ENCODE measurements around the gene CCL2.

CCL2 gene

DNA sequence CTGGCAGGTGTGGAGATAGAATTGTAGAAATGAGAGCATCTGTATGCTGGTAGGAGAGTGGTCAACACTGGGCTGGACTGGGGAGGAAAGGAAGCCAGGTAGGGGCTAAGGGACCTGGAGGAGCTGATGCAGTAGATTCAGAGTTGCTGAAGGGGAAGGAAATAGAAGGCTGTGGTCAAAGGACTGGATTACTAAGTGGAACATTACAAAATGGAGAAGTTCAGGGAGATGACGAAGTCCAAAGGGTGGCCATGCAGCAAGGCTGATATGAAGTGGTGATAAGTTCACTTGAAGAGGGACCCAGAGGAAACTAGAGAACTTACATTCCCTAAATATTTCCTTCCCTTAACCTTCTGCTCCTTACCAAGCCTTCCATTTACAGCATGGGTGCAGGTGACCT, 8.6 kb upstream of the CCL2 start:
- TF ChIP-seq, protein P1, sequence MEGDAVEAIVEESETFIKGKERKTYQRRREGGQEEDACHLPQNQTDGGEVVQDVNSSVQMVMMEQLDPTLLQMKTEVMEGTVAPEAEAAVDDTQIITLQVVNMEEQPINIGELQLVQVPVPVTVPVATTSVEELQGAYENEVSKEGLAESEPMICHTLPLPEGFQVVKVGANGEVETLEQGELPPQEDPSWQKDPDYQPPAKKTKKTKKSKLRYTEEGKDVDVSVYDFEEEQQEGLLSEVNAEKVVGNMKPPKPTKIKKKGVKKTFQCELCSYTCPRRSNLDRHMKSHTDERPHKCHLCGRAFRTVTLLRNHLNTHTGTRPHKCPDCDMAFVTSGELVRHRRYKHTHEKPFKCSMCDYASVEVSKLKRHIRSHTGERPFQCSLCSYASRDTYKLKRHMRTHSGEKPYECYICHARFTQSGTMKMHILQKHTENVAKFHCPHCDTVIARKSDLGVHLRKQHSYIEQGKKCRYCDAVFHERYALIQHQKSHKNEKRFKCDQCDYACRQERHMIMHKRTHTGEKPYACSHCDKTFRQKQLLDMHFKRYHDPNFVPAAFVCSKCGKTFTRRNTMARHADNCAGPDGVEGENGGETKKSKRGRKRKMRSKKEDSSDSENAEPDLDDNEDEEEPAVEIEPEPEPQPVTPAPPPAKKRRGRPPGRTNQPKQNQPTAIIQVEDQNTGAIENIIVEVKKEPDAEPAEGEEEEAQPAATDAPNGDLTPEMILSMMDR (conservative IDR thresholded peaks at IDR 0.05; ENCODE audit: low read length): no peak
- no peak for TF ChIP-seq EZH2phosphoT487 (IDR thresholded peaks at IDR 0.05; ENCODE audit: borderline replicate concordance)
- Histone ChIP-seq H3K27me3 (ENCODE audit: insufficient read depth, low read length, poor library complexity, severe bottlenecking) (no peaks in the 10 kb centered on the region), H3K4me3 (ENCODE audit: low read length, poor library complexity, severe bottlenecking) (no peak overlapping the region), H3K9me3 (ENCODE audit: insufficient read depth, low read depth, low read length) (no peaks in the 10 kb centered on the region), H3K4me2 (ENCODE audit: low read depth, low read length, poor library complexity, severe bottlenecking) (no peak overlapping the region), H3F3A (ENCODE audit: low read depth) (no peaks in the 10 kb centered on the region), H4K20me1 (ENCODE audit: insufficient read depth, low read length, poor library complexity, severe bottlenecking) (no peaks in the 10 kb centered on the region), H3K36me3 (ENCODE audit: insufficient read depth, low read length) (no peaks in the 10 kb centered on the region), H3K79me2 (ENCODE audit: insufficient read depth, low read length) (no peaks in the 10 kb centered on the region), H3K9ac (ENCODE audit: low read depth, low read length, poor library complexity, severe bottlenecking) (no peak overlapping the region), H3K9me2 (replicated peaks; ENCODE audit: low read depth, low read length) (no peaks in the 10 kb centered on the region), H2AFZ (ENCODE audit: low read length) (no peak overlapping the region), H3K4me1 (ENCODE audit: insufficient read depth, low read length, poor library complexity, severe bottlenecking) (no peaks in the 10 kb centered on the region)

DNA sequence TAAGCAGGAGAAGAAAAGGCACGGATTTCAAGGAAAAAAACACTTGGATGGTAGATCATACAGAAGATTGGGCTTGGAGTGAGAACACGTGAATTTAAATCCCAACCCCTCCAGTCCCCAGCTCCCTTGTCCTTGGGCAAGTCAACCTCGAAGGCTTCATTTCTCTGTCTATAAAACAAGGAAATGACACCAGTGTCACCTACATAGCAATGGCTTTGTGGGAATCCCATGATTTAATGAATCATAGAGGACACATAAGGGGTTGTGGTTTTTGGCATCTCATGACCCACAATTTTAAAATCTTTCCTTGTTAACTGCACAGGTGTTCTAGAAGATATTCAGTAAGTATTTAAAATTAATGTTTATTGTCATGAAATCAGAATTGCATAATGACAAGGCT, 8.2 kb upstream of the CCL2 start:
- H3K79me2 ChIP-seq (ENCODE audit: insufficient read depth, low read length): no peaks in the 10 kb centered on the region

DNA sequence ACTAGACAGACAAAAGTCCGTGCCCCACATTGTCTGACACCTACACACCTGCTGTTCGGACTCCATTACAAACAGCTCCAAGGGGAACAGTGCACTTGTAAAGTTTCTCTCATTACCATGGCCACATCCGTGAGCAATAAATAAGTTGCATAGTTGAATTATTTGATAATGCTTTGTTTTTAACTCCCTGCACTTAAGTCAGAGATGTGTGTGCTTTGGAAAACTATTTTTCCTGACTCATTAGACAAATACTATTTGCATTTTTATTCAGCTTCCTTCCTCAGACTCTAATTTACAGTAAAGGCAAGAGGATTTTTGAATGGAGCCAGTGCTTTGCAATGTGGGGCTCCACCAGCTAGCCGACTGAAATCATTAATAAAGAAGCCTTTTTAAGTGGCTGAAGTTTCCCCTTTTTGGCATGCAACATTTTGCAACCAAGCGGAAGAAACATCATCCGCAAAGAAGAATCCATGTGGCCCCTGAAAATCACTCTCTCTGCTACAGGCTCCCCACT, 6.5 kb upstream of the CCL2 start:
- Histone ChIP-seq H3K79me2 (ENCODE audit: insufficient read depth, low read length) (no peaks in the 10 kb centered on the region), H3K4me3 (ENCODE audit: low read length, poor library complexity, severe bottlenecking) (no peak overlapping the region), H3K9me2 (replicated peaks; ENCODE audit: low read depth, low read length) (no peaks in the 10 kb centered on the region), H3F3A (ENCODE audit: low read depth) (no peaks in the 10 kb centered on the region), H3K9me3 (ENCODE audit: insufficient read depth, low read depth, low read length) (no peaks in the 10 kb centered on the region), H3K9ac (ENCODE audit: low read depth, low read length, poor library complexity, severe bottlenecking) (no peak overlapping the region), H3K36me3 (ENCODE audit: insufficient read depth, low read length) (no peaks in the 10 kb centered on the region), H4K20me1 (ENCODE audit: insufficient read depth, low read length, poor library complexity, severe bottlenecking) (no peaks in the 10 kb centered on the region), H3K27me3 (ENCODE audit: insufficient read depth, low read length, poor library complexity, severe bottlenecking) (no peaks in the 10 kb centered on the region), H3K4me1 (ENCODE audit: insufficient read depth, low read length, poor library complexity, severe bottlenecking) (no peaks in the 10 kb centered on the region), H2AFZ (ENCODE audit: low read length) (no peak overlapping the region), H3K4me2 (ENCODE audit: low read depth, low read length, poor library complexity, severe bottlenecking) (no peak overlapping the region)
- no peak for TF ChIP-seq EZH2phosphoT487 (IDR thresholded peaks at IDR 0.05; ENCODE audit: borderline replicate concordance)
- TF ChIP-seq, protein P1 (conservative IDR thresholded peaks at IDR 0.05; ENCODE audit: low read length): no peak

More for the DNA sequence above, 8.2 kb upstream of the CCL2 start:
- Histone ChIP-seq H2AFZ (ENCODE audit: low read length) (no peak overlapping the region), H3K36me3 (ENCODE audit: insufficient read depth, low read length) (no peaks in the 10 kb centered on the region), H3K4me1 (ENCODE audit: insufficient read depth, low read length, poor library complexity, severe bottlenecking) (no peaks in the 10 kb centered on the region), H3K27me3 (ENCODE audit: insufficient read depth, low read length, poor library complexity, severe bottlenecking) (no peaks in the 10 kb centered on the region), H3F3A (ENCODE audit: low read depth) (no peaks in the 10 kb centered on the region), H4K20me1 (ENCODE audit: insufficient read depth, low read length, poor library complexity, severe bottlenecking) (no peaks in the 10 kb centered on the region), H3K9me3 (ENCODE audit: insufficient read depth, low read depth, low read length) (no peaks in the 10 kb centered on the region), H3K9me2 (replicated peaks; ENCODE audit: low read depth, low read length) (no peaks in the 10 kb centered on the region), H3K4me2 (ENCODE audit: low read depth, low read length, poor library complexity, severe bottlenecking) (no peak overlapping the region), H3K9ac (ENCODE audit: low read depth, low read length, poor library complexity, severe bottlenecking) (no peak overlapping the region), H3K4me3 (ENCODE audit: low read length, poor library complexity, severe bottlenecking) (no peak overlapping the region)
- TF ChIP-seq, protein P1 (conservative IDR thresholded peaks at IDR 0.05; ENCODE audit: low read length): no peak
- no peak for TF ChIP-seq EZH2phosphoT487 (IDR thresholded peaks at IDR 0.05; ENCODE audit: borderline replicate concordance)
